Ovary (tissue), 9 donors: ENCODE results near the gene CALR. TPM values are rescaled to one million over a fixed set of nuclear protein-coding genes. Genes with fewer than 3 reads are reported as not detected.
A peak's percentile ranks its signal among the peaks of the same experiment; 100 is the strongest.

Experiments
- DNase-seq, 5 donors: peaks; one replicate each; pipeline ENCODE4 v3.0.0-alpha.2; 2019 to 2020
- H3K27ac ChIP-seq, 2 donors: fragments of 200-600 bp; one replicate each; pipeline versions ENCODE4 v1.5.1 to v1.8.0; 2019 to 2022
- H3K27me3 ChIP-seq: fragments of 200-600 bp; one replicate; pipeline ENCODE4 v1.8.0; 2022
- H3K36me3 ChIP-seq: fragments of 200-600 bp; sonication (generic); one replicate; pipeline ENCODE4 v1.5.1; 2019
- H3K4me1 ChIP-seq: one replicate; pipeline ENCODE4 v1.8.1; 2013; ENCODE audit warnings: mild to moderate bottlenecking, moderate library complexity; ENCODE audit not compliant: insufficient read depth
- H3K4me3 ChIP-seq: fragments of 200-600 bp; sonication (generic); one replicate; pipeline ENCODE4 v1.5.1; 2017
- H3K9me3 ChIP-seq, 2 donors: fragments of 200-600 bp in 1 of 2; sonication (generic) in 1 of 2; one replicate each; pipeline versions ENCODE4 v1.5.1 to v1.8.1; 2013 to 2019; ENCODE audit warnings: mild to moderate bottlenecking in 1 of 2, moderate library complexity in 1 of 2
- CTCF ChIP-seq, 3 donors: fragments of 450-650 bp in 2 of 3; fragments of 200-600 bp in 1 of 3; IDR thresholded peaks; one replicate each; pipeline versions ENCODE4 v1.5.1 to v1.8.0; 2016 to 2022; ENCODE audit warnings: antibody characterized with exemption in 3 of 3, mild to moderate bottlenecking in 1 of 3
- EP300 ChIP-seq: sonication (generic); formaldehyde crosslinking; IDR thresholded peaks from one replicate; pipeline ENCODE4 v1.6.1; 2017; ENCODE audit warnings: antibody characterized with exemption
- POLR2A ChIP-seq: fragments of 450-650 bp; IDR thresholded peaks from one replicate; pipeline ENCODE4 v1.6.1; 2017; ENCODE audit warnings: antibody characterized with exemption, mild to moderate bottlenecking, moderate library complexity
- WGBS, 3 donors: extraction: QIAGEN DNeasy Blood & Tissue Kit in 1 of 3; methylation state at CpG; one replicate each; pipeline versions ENCODE4 v1.1.5 to v1.1.7; 2013 to 2017; 5-methylcytosine and 5-hydroxymethylcytosine counted together
- intact Hi-C, 4 donors: fragments of 100-400 bp; cut with DNase I; formaldehyde crosslinking; loops; one replicate each; pipeline versions ENCODE4 v1.11.0 to v1.15.1; 2022 to 2023
- polyA plus RNA-seq, 2 donors: library from polyadenylated mRNA; stranded (reverse); fragments of 200-250 nt in 1 of 2; fragments of 350-450 nt in 1 of 2; fragmentation: Illumina TruSeq in 1 of 2; extraction: RNeasy Lipid Tissue Mini Kit (QIAGEN cat#74804) in 1 of 2; gene quantifications; one replicate each; pipeline ENCODE4 v1.2.3, GENCODE V29; 2013 to 2014
- total RNA-seq, 7 donors: library from RNA; depleted of rRNA in 2 of 7; stranded (reverse); fragments of >200 nt in 2 of 7; fragmentation: NEBNext Ultra II Directional in 3 of 7; extraction: Animal tissue kit (Norgen Biotek cat#: 25700) in 3 of 7; gene quantifications; one replicate each; pipeline versions ENCODE4 v1.1.0 to v1.2.4, GENCODE V29; 2016 to 2023
- donor health status: DM: no; HTN: no; CAD: no; lungs with moderate emphysema.
- donor health status: DM: no; HTN: no; CAD: no.
- donor health status: Bipolar disorder and iron deficiency.
- donor health status: DM: yes; HTN: yes; CAD: no.
- donor health status: DM: no; HTN: no; CAD: no.
- donor health status: DM: yes; HTN: yes; CAD: no.

CALR gene
- total and polyA plus RNA-seq, 9 donors: 211 to 1,094 (median 450) TPM

DNA sequence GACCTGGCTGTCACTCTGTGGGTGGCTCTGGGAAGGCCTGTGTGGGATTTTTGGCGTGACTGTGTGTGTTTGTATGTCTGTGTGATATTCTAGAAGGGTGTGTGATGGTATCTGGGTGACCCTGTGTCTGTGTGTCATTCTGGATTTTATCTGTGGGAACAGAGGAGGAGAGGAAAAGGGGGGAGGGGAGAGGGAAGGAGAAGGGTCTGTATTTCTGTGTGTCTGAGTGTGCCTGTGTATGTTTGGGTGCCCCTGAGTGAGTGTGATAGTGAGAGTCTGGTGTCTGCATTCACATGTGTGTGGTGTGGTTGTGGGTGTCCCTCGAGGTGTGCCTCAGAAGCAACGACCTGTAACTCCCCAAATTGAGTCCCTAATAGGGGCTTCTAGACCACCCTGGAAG lies 48.8 kb downstream of the CALR start:
- Histone ChIP-seq H3K27me3 (no peaks in the 10 kb centered on the region), H3K4me3 (no peak overlapping the region), H3K36me3 (no peaks in the 10 kb centered on the region), H3K9me3 (no peaks in the 10 kb centered on the region), H3K27ac (no peak overlapping the region), H3K4me1 (peaks cover 1% of the 10 kb centered on the region)
- TF ChIP-seq CTCF (IDR thresholded peaks at IDR 0.05) (no peak), POLR2A (no peak), EP300 (no peak)
- no peak for DNase-seq
- intact Hi-C loops: loop anchor here in 2 of 4 donors (5.0 kb wide), 1 partner anchor 75 kb away; no protein-coding TSS in a partner anchor
- 72 to 81% (median 74%) methylated on average over 3 of the region's 3 CpGs for WGBS, 3 donors

DNA sequence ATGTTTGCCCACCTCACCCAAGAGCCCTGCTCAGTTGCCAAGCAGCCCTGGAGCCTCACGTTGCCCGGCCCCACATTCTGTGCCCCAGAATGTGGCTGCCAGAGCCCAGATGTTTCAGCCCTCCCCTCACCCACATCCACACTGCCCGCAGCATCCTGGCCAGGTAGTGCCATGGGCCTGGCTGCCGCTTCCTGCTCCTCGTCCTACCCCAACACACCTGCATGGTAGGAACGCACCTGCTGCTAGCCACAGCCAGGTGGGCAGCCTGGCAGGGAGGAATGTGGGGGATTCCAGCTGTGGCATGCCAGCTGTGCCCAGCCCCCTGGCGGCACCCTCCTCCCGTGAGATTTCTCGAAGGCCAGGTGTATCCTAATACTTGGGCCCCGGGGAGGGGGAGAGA lies 49.4 kb downstream of the CALR start:
- WGBS, 3 donors: 76 to 82% (median 81%) methylated on average over 10 of the region's 10 CpGs
- no peak for TF ChIP-seq EP300
- TF ChIP-seq CTCF (IDR thresholded peaks at IDR 0.05): no peak
- TF ChIP-seq POLR2A: no peak
- Histone ChIP-seq H3K4me3 (no peak overlapping the region), H3K4me1 (peaks cover 1% of the 10 kb centered on the region), H3K36me3 (no peaks in the 10 kb centered on the region), H3K27ac (no peak overlapping the region), H3K9me3 (no peaks in the 10 kb centered on the region), H3K27me3 (no peaks in the 10 kb centered on the region)
- DNase-seq: no peak
- intact Hi-C loops: loop anchor here in 2 of 4 donors (5.0 kb wide), 1 partner anchor 75 kb away; no protein-coding TSS in a partner anchor

DNA sequence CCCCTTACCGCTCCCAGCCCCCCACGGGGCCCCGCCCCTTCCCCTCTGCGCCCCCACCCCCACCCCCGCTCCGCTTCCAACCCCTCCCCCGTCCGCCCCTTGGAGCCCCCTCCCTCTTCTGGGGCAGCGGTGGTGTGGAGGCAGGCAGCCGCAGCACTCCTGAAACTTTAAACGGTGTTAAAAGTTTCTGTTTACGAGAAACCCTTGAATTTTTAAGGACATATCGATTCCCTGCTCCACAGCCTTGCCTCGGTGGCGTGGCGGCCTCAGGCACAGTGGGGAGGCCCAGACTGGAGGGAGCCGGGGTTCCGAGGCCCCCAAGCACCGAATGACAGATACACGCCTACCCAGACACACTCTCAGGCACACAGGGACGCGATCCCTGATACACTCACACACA lies 52.0 kb downstream of the CALR start:
- 37 to 54% (median 39%) methylated on average over 22 of the region's 22 CpGs for WGBS, 3 donors

GRCh38 chr19:12990853-12991252 lies 52.4 kb downstream of the CALR start:
- Histone ChIP-seq H3K4me1 (peaks cover 3% of the 10 kb centered on the region), H3K27me3 (no peaks in the 10 kb centered on the region), H3K9me3 (no peaks in the 10 kb centered on the region), H3K36me3 (no peaks in the 10 kb centered on the region), H3K4me3 (no peak overlapping the region), H3K27ac (no peak overlapping the region)
- WGBS, 3 donors: 78 to 79% (median 78%) methylated on average over 3 of the region's 3 CpGs
- intact Hi-C loops: no loop called here
- TF ChIP-seq CTCF (IDR thresholded peaks at IDR 0.05) (no peak), POLR2A (no peak), EP300 (no peak)
- no peak for DNase-seq

More for the DNA sequence above, 52.0 kb downstream of the CALR start:
- Histone ChIP-seq H3K36me3 (no peaks in the 10 kb centered on the region), H3K4me3 (no peak overlapping the region), H3K27ac (no peak overlapping the region), H3K9me3 (no peaks in the 10 kb centered on the region), H3K4me1 (peaks cover 3% of the 10 kb centered on the region), H3K27me3 (no peaks in the 10 kb centered on the region)
- intact Hi-C loops: no loop called here
- TF ChIP-seq EP300 (no peak), POLR2A (no peak), CTCF (IDR thresholded peaks at IDR 0.05) (no peak)
- DNase-seq: peak in 1 of 5 donors; percentile 19
